ENCODE results near the gene BABAM1. TPM values are rescaled to one million over a fixed set of nuclear protein-coding genes. Genes with fewer than 3 reads are reported as not detected.

BABAM1 gene
- total RNA-seq, 4 donors from 2014 or later, result 58.1 to 240 (median 97.2) TPM

DNA sequence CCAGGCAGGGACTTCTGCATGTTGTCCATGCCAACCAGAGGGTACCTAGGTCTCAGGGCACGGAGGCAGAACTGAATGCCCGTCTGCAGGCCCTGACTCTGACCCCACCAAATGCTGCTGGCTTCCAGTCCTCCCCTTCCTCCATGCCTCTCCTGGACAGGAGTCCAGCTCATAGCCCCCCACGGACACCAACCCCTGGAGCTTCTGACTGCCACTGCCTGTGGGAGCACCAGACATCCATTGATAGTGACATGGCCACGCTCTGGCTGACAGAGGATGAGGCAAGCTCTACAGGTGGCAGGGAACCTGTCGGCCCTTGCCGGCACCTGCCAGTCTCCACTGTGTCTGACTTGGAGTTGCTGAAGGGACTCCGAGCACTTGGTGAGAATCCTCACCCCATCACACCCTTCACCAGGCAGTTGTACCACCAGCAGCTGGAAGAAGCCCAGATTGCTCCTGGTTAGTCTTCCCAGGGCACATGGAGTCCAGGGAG lies 16.3 kb downstream of the BABAM1 start:
- DNase-seq, result no peak
- Histone ChIP-seq H3K4me1 (peaks cover 0 to 13% of the 10 kb centered on the region in 2 donors), H3K27me3 (peaks cover 5 to 12% of the 10 kb centered on the region in 2 donors), H3K9me3 (no peaks in the 10 kb centered on the region), H3K36me3 (no peaks in the 10 kb centered on the region), H3K27ac (no peak overlapping the region), H3K4me3 (no peak overlapping the region)
- intact Hi-C loops (cut with DNase I; ENCODE audit: low total_unique reads), result no loop called here
- TF ChIP-seq POLR2A (IDR thresholded peaks at IDR 0.05), result no peak
- TF ChIP-seq, protein P1, sequence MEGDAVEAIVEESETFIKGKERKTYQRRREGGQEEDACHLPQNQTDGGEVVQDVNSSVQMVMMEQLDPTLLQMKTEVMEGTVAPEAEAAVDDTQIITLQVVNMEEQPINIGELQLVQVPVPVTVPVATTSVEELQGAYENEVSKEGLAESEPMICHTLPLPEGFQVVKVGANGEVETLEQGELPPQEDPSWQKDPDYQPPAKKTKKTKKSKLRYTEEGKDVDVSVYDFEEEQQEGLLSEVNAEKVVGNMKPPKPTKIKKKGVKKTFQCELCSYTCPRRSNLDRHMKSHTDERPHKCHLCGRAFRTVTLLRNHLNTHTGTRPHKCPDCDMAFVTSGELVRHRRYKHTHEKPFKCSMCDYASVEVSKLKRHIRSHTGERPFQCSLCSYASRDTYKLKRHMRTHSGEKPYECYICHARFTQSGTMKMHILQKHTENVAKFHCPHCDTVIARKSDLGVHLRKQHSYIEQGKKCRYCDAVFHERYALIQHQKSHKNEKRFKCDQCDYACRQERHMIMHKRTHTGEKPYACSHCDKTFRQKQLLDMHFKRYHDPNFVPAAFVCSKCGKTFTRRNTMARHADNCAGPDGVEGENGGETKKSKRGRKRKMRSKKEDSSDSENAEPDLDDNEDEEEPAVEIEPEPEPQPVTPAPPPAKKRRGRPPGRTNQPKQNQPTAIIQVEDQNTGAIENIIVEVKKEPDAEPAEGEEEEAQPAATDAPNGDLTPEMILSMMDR (IDR thresholded peaks at IDR 0.05), result no peak

DNA sequence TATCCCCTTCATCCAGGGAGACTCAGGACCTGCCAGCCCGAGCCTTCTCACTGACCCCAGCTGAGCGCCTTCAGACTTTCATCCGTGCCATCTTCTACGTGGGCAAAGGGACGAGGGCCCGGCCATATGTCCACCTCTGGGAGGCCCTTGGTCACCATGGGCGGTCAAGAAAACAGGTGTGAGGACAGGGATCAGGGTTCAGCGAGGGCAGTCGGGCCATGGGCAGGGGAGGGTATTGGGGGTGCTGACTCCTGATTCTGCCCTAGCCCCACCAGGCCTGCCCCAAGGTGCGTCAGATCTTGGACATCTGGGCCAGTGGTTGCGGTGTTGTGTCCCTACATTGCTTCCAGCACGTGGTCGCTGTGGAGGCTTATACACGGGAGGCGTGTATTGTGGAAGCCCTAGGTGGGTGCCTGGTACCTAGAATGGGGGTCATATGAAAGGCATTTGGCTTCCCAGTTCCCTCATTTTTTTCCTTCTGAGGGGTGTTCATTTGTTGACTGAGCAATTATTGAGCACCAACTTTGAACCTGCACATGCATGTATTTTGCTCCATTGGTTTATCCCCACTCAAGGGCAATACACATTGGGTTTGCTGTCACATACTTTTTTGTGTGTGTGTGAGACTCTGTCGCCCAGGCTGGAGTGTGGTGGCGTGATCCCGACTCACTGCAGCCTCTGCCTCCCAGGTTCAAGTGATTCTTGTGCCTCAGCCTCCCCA lies 18.3 kb downstream of the BABAM1 start:
- H3K36me3 ChIP-seq, result no peaks in the 10 kb centered on the region
- no peak overlapping the region for H3K4me3 ChIP-seq
- intact Hi-C loops (cut with DNase I; ENCODE audit: low total_unique reads), result no loop called here
- H3K9me3 ChIP-seq, result no peaks in the 10 kb centered on the region
- peaks cover 5 to 12% of the 10 kb centered on the region in 2 donors for H3K27me3 ChIP-seq
- DNase-seq, result no peak
- H3K4me1 ChIP-seq, result peaks cover 0 to 13% of the 10 kb centered on the region in 2 donors
- no peak overlapping the region for H3K27ac ChIP-seq
- TF ChIP-seq, protein P1 (IDR thresholded peaks at IDR 0.05), result no peak
- no peak for TF ChIP-seq POLR2A (IDR thresholded peaks at IDR 0.05)

DNA sequence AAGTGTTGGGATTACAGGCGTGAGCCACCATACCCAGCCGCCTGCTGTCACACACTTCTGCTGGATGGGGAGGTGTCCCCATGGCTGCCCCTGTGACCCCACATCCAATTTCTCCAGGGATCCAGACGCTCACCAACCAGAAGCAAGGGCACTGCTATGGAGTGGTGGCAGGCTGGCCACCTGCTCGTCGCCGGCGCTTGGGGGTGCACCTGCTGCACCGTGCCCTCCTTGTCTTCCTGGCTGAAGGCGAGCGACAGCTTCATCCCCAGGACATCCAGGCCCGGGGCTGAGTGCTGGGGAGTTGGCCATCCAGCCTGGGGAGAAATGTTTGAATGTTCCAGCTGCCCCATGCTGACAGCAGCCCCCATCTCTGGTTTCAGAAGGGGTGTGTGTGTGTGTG lies 19.0 kb downstream of the BABAM1 start:
- Histone ChIP-seq H3K9me3 (no peaks in the 10 kb centered on the region), H3K27ac (no peak overlapping the region), H3K36me3 (no peaks in the 10 kb centered on the region), H3K27me3 (peaks cover 4 to 11% of the 10 kb centered on the region in 2 donors), H3K4me1 (peaks cover 0 to 13% of the 10 kb centered on the region in 2 donors), H3K4me3 (no peak overlapping the region)
- DNase-seq, result no peak
- intact Hi-C loops (cut with DNase I; ENCODE audit: low total_unique reads), result no loop called here
- TF ChIP-seq POLR2A (IDR thresholded peaks at IDR 0.05), result no peak
- TF ChIP-seq, protein P1 (IDR thresholded peaks at IDR 0.05), result no peak

DNA sequence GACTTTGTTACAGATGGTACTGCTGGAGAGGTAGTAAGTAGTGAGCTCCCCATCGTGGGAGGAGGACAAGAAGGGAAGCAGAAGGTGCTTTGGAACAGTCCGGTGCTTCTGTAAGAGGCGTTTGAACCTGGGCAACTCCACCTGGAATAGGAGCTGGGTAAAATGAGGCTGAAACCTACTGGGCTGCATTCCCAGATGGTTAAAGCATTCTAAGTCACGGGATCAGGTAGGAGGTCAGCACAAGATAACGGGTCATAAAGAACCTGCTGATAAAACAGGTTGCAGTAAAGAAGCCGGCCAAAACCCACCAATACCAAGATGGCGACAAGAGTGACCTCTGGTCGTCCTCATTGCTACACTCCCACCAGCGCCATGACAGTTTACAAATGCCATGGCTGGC lies 19.5 kb downstream of the BABAM1 start:
- intact Hi-C loops (cut with DNase I; ENCODE audit: low total_unique reads), result no loop called here
- Histone ChIP-seq H3K27ac (no peak overlapping the region), H3K27me3 (peaks cover 0 to 6% of the 10 kb centered on the region in 2 donors), H3K9me3 (no peaks in the 10 kb centered on the region), H3K36me3 (no peaks in the 10 kb centered on the region), H3K4me3 (no peak overlapping the region), H3K4me1 (peaks cover 0 to 8% of the 10 kb centered on the region in 2 donors)
- no peak for DNase-seq
- TF ChIP-seq, protein P1 (IDR thresholded peaks at IDR 0.05), result no peak
- no peak for TF ChIP-seq POLR2A (IDR thresholded peaks at IDR 0.05)

DNA sequence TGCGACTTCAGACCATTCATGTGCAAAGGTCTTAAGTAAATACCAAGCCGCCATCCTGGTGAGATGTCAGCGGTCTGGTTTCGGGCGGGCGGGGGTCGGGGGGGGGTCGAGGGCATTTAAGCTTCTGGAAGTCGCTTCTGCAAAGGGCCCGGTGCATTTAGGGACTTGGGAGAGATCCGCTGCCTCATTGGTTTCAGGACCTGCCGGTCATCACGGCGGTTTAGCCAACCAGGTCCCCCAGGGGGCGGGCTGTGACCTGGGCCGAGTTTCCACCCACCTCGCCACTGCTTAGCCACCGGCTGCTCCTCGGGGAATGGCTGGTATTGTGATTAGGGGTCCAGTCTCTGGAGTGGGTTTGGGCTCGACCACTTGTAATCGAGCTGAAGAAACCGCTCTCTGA lies 22.2 kb downstream of the BABAM1 start:
- H3K36me3 ChIP-seq, result no peaks in the 10 kb centered on the region
- no peaks in the 10 kb centered on the region for H3K4me1 ChIP-seq
- no peak overlapping the region for H3K4me3 ChIP-seq
- DNase-seq, result peak; percentile 57 to 65
- H3K27ac ChIP-seq, result no peak overlapping the region
- H3K27me3 ChIP-seq, result no peaks in the 10 kb centered on the region
- TF ChIP-seq POLR2A (IDR thresholded peaks at IDR 0.05), result no peak
- TF ChIP-seq, protein P1 (IDR thresholded peaks at IDR 0.05), result no peak
- intact Hi-C loops (cut with DNase I; ENCODE audit: low total_unique reads), result no loop called here
- H3K9me3 ChIP-seq, result no peaks in the 10 kb centered on the region

Measured in uterus (tissue), 4 donors.